Stimulated activated memory B cell treated with anti-CD40 and anti-IgM and Interleukin-4, amounts not matched to agents 10 μg/mL and 1 μg/mL and 100 μg/mL, for 72 hours (primary cell): ENCODE measurements around the gene FAU.
"Not testable (repeated sequence)": the region's sequence is repeated elsewhere in the genome, so short reads cannot be mapped to it uniquely, and the experiment has no call there.

ENCODE experiments used
- ATAC-seq: fragments of 150-1000 bp; cut with Tn5 transposase; 2 replicates; pipeline ENCODE4 v1.10.0; 2021
- H3K27ac Mint-ChIP-seq: one replicate; pipeline ENCODE4 v1.8.0; 2022; ENCODE audit warnings: mild to moderate bottlenecking, mixed read lengths
- H3K27me3 Mint-ChIP-seq: one replicate; pipeline ENCODE4 v1.8.0; 2022; ENCODE audit warnings: mixed read lengths
- H3K36me3 Mint-ChIP-seq: one replicate; pipeline ENCODE4 v1.8.0; 2022; ENCODE audit warnings: mixed read lengths
- H3K4me1 Mint-ChIP-seq: one replicate; pipeline ENCODE4 v1.8.0; 2022; ENCODE audit warnings: mixed read lengths
- H3K4me3 Mint-ChIP-seq: one replicate; pipeline ENCODE4 v1.8.0; 2022; ENCODE audit warnings: mild to moderate bottlenecking, moderate library complexity, mixed read lengths
- H3K9me3 Mint-ChIP-seq: one replicate; pipeline ENCODE4 v1.8.0; 2022; ENCODE audit warnings: mixed read lengths

The FAU gene

DNA sequence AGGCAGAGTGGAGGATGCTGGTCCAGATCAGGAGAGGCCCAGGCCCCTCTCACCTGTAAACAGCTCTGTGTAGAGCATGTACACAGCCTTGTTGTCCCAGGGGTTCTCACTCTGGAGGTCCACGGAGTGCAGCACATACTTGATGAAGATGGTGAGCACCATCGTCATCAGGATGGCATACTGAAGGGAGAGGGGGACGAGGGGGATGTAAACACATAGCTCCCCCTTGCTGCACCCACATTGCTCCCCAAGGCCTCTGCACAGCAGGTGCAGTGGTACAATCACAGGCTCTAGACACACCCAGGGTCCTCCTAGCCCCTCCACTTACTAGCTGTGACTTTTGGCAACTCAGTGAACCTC lies 9.5 kb upstream of the FAU start:
- H3K27ac Mint-ChIP-seq = peak overlapping the region; percentile 98
- ATAC-seq = no peak

DNA sequence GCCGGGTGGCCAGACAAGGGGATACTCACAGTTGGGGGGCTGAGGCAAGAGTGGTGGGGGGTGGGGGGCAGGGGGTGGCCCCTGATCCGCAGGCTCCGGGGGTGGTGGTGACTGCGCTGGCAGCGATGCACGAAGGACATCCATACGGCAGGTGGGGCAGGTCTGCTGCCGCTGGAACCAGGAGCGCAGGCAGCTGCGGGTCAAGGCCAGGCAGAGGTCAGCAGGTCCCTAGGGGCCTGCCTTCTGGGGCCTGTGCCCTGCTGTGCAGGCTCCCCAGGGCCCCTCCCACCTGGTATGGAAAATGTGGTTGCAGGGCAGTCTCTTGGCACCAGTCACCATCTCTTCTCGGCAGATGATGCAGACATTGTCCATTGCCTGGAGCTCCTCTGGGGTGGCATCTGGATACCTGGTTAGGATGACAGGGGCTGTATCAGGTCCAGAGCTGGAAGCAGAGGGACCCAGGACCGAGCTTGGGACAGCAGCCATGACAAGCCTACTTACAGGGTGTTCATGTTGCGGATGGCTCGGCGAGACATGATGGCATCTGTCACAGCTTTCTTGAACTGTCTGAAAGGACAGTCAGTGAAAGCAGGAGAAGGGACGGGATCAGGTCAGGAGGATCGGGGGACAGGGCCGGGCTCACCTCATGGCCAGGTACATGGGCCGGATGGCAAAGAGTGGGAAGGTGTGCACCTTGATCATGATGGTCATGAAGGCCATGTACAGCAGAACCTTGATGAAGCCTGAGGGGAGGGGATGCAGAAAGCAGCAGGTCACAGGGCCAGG lies 8.9 kb upstream of the FAU start:
- Mint-ChIP-seq H3K4me1 (peaks cover 81% of the 10 kb centered on the region), H3K27ac (peak overlapping the region; percentile 98), H3K4me3 (peak overlapping the region; percentile 73), H3K36me3 (peaks cover 63% of the 10 kb centered on the region), H3K27me3 (no peaks in the 10 kb centered on the region), H3K9me3 (no peaks in the 10 kb centered on the region)
- ATAC-seq = no peak

More for the DNA sequence above, 9.5 kb upstream of the FAU start:
- no peaks in the 10 kb centered on the region for H3K27me3 Mint-ChIP-seq
- H3K4me1 Mint-ChIP-seq = peaks cover 85% of the 10 kb centered on the region
- H3K4me3 Mint-ChIP-seq = peak overlapping the region; percentile 94
- H3K9me3 Mint-ChIP-seq = no peaks in the 10 kb centered on the region
- H3K36me3 Mint-ChIP-seq = peaks cover 60% of the 10 kb centered on the region

DNA sequence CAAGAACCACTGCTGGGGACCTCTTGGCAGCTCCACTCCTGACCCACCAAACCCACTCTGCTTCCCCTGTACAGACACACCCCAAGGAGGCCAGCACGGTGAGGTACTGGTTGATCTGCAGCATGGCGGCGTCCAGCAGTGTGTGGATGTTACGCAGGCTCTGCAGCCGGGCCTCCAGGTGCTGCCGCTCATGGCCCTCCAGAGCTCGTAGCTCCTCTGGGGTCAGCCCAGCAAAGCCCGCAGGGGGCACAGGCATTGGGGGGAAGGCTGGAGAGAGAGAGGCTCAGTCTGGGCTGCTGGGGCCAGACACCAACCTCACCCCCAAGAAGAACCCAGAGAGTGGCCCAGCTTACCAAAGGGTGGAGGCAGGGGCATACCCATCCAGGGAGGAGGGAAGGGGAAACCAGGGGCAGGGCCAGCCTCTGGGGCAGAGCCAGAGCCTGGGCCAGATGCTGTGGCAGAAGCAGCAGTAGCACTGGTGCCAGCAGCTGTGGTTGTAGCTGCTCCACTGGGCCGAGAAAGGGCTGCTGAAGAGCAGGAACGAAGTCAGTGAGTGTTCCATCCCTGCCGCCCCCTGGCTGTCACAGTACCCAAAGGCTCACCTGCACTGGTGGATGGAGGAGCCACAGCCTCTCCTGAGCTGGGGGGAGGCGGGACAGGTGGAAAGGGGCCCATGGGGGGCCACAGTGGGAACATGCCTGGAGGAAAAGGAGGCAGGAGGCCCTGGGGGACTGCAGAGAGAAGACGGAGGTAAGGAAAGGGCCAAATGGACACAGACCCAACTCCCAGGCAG lies 7.9 kb upstream of the FAU start:
- ATAC-seq = no peak
- Mint-ChIP-seq H3K4me3 (peak overlapping the region; percentile 73), H3K4me1 (peaks cover 72% of the 10 kb centered on the region), H3K36me3 (peaks cover 70% of the 10 kb centered on the region), H3K27me3 (no peaks in the 10 kb centered on the region), H3K27ac (peak overlapping the region; percentile 98), H3K9me3 (no peaks in the 10 kb centered on the region)

DNA sequence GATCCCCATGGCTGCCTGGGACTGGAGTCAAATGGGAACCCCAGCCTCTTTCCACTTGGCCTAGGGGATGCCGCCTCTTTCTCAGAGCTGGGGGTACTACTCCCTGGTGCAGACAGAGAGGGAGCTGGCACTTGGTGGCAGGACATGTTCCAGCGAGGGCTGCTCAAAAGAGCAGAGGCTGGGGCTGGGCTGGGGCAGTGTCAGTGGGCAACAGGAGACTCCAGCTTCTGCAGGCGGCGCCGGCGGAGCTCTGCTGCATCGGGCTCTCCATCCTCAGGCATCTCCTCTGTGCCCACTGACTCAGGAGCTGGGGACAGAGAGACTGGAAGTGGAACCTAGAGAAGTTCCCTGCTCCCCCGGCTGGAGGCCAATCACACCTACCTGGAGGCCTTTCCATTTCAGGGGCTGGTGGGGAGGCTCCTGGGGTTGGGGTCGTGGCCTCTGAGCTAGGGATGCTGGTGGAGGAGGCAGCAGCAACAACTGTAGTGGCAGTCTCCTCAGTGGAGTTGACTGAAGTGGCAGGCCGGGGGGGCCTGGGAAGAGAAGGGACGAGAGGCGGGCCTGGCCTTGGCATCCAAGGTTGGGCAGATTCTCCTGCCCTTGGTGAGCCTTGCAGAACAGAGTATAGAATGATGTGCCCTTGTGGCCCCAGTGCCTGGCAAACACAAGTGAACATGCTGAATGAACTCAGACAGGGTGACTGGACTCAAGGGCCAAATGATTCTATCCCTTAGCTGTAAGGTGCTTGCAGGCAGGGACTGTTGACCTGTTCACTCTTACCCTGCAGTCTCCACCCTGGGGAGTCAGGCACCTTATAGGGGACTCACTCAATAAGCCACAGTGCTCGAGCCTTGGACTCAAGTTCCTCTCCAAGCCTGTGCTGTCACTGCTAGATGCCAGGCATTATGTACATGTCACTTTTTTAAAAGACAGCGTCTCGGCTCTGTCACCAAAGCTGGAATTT lies 6.5 kb upstream of the FAU start:
- no peak for ATAC-seq
- Mint-ChIP-seq H3K36me3 (peaks cover 71% of the 10 kb centered on the region), H3K27me3 (no peaks in the 10 kb centered on the region), H3K27ac (no peak overlapping the region), H3K9me3 (no peaks in the 10 kb centered on the region), H3K4me1 (peaks cover 78% of the 10 kb centered on the region), H3K4me3 (no peak overlapping the region)

- Mint-ChIP-seq H3K4me1 (peaks cover 77% of the 10 kb centered on the region), H3K27me3 (no peaks in the 10 kb centered on the region), H3K36me3 (peaks cover 62% of the 10 kb centered on the region), H3K9me3 (no peaks in the 10 kb centered on the region), H3K4me3 (no peak overlapping the region), H3K27ac (peak overlapping the region; percentile 38)
- no peak for ATAC-seq
Measured at GRCh38 chr11:65127473-65128181, 5.7 kb upstream of the FAU start.

DNA sequence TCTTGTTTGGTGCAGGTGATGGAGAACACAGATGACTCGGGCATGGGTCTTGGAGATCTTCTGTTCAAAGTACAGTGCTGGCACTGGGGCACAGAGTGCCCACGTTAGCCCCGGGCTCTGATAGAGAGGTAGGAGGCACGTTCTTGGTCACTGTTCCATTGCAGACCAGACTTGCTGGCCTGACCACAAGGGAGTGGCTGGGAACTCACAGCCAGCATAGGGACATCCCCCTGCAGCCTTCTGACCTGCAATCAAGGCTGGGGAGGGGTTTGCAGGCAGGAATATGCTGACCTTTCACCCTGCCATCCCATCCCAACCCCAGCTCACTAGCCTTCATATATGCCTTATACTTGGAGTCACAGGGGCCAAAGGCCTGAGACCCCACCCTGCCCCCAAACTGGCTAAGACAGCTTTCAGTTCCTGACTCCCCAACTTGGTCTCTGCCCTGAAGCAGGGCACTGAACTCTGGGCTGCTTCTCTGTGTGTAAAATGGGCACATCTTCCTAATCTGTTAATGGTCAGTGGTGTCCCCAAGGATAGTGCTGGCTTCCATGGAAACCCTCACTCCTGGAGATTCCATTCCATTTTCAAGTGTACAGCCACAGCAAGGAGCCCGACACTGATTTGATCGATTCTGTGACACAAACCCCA lies 4.8 kb upstream of the FAU start:
- ATAC-seq = no peak
- Mint-ChIP-seq H3K27ac (peak overlapping the region; percentile 38), H3K9me3 (no peaks in the 10 kb centered on the region), H3K4me3 (no peak overlapping the region), H3K4me1 (peaks cover 75% of the 10 kb centered on the region), H3K36me3 (peaks cover 62% of the 10 kb centered on the region), H3K27me3 (no peaks in the 10 kb centered on the region)

DNA sequence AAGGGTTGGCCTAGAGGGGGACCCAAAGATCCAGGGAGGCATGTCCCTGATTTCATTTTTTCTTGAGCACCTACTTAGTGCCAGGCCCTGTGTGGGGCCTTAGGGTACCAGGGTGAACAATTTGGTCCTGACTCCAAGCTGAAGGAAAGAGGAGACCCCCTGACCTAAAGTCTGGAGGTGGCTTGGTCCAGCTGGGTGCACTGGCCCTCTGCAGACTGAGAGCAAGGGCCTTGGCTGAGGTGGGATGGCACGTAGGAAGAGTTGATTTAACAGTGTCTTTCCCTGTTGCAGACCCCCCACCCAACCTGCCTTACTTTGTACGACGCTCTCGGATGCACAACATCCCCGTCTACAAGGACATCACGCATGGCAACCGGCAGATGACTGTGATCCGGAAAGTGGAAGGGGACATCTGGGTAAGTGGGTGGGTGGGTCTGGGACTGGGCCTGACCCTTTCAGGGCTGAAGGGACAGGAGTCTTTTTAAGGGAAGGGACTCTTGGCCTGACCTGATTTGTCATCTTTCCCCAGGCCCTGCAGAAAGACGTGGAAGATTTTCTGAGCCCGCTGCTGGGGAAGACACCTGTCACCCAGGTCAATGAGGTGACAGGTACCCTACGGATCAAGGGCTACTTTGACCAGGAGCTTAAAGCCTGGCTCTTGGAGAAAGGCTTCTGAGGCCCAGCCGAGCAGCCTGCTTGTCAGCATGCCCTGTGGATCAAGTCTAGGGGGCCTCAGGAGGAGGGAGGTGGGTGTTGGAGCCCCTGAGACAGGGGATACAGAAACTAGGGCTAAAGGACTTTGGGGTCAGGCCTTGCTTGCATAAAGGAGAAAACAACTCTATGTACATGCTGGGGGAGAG lies 3.5 kb upstream of the FAU start:
- Mint-ChIP-seq H3K4me3 (no peak overlapping the region), H3K27ac (no peak overlapping the region), H3K36me3 (peaks cover 67% of the 10 kb centered on the region)

GRCh38 chr11:65124480-65125196 lies 2.7 kb upstream of the FAU start:
- H3K4me3 Mint-ChIP-seq = no peak overlapping the region
- no peaks in the 10 kb centered on the region for H3K9me3 Mint-ChIP-seq
- H3K4me1 Mint-ChIP-seq = peaks cover 72% of the 10 kb centered on the region
- no peak overlapping the region for H3K27ac Mint-ChIP-seq
- no peak for ATAC-seq
- H3K27me3 Mint-ChIP-seq = no peaks in the 10 kb centered on the region
- H3K36me3 Mint-ChIP-seq = peaks cover 63% of the 10 kb centered on the region

More for the DNA sequence above, 3.5 kb upstream of the FAU start:
- Mint-ChIP-seq H3K4me1 (peaks cover 75% of the 10 kb centered on the region), H3K27me3 (no peaks in the 10 kb centered on the region), H3K9me3 (no peaks in the 10 kb centered on the region)
- ATAC-seq = no peak

DNA sequence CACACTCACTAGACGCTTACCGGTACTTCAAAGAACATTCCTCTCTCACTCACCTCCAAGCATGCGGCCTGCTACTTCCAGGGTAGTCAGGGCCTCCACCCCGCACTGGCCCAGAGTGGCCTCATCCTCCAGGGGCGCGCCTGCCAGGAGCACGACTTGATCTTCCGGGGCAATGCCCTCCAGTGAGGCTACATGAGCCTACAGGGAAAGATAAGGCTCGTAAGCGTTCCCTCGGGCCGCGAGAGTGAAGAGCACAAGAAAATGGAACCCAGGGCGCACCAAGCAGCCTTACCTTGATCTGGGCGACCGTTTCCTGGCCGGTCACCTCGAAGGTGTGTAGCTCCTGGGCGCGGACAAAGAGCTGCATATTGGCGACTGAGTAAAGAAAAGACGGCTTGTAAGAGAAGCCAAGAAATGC lies 478 bp downstream of the FAU start:
- peaks cover 68% of the 10 kb centered on the region for H3K4me1 Mint-ChIP-seq

GRCh38 chr11:65120831-65121230 lies 1.1 kb downstream of the FAU start:
- H3K4me1 Mint-ChIP-seq = peaks cover 71% of the 10 kb centered on the region
- no peaks in the 10 kb centered on the region for H3K27me3 Mint-ChIP-seq
- peaks cover 50% of the 10 kb centered on the region for H3K36me3 Mint-ChIP-seq
- peak overlapping the region; percentile 100 for H3K27ac Mint-ChIP-seq
- H3K4me3 Mint-ChIP-seq = peak overlapping the region; percentile 99
- ATAC-seq = no peak
- no peaks in the 10 kb centered on the region for H3K9me3 Mint-ChIP-seq

More for the DNA sequence above, 478 bp downstream of the FAU start:
- Mint-ChIP-seq H3K27ac (peak overlapping the region; percentile 100), H3K4me3 (peak overlapping the region; percentile 99), H3K27me3 (no peaks in the 10 kb centered on the region), H3K9me3 (no peaks in the 10 kb centered on the region), H3K36me3 (peaks cover 53% of the 10 kb centered on the region)
- no peak for ATAC-seq

GRCh38 chr11:65119670-65119995 lies 2.3 kb downstream of the FAU start:
- Mint-ChIP-seq H3K4me1 (peaks cover 78% of the 10 kb centered on the region), H3K4me3 (peak overlapping the region; percentile 15), H3K9me3 (no peaks in the 10 kb centered on the region), H3K27ac (peak overlapping the region; percentile 100), H3K27me3 (no peaks in the 10 kb centered on the region), H3K36me3 (peaks cover 42% of the 10 kb centered on the region)
- no peak for ATAC-seq

GRCh38 chr11:65118891-65119669 lies 2.9 kb downstream of the FAU start:
- peak overlapping the region; percentile 100 for H3K27ac Mint-ChIP-seq
- not testable (repeated sequence) for H3K27me3 Mint-ChIP-seq, H3K9me3 Mint-ChIP-seq, ATAC-seq
- peaks cover 42% of the 10 kb centered on the region for H3K36me3 Mint-ChIP-seq
- peak overlapping the region; percentile 19 for H3K4me3 Mint-ChIP-seq
- peaks cover 72% of the 10 kb centered on the region for H3K4me1 Mint-ChIP-seq
